GM12878 (cell line): ENCODE results near the gene ITGA4. TPM values are rescaled to one million over a fixed set of nuclear protein-coding genes. Genes with fewer than 3 reads are reported as not detected.

ENCODE experiments used
- ATAC-seq: fragments of 200-7000 bp; cut with Tn5 transposase; 3 replicates; pipeline ENCODE4 v1.9.1; 2020; ENCODE audit warnings: mild to moderate bottlenecking, moderate library complexity
- BruUV-seq: library from RNA; stranded (reverse); fragments of 400-500 nt; replicated peaks from 2 replicates; lab custom pipeline; 2021; lab: Mats Ljungman, UMichigan
- CTCF ChIA-PET: fragments of 300-600 bp; sonication (Branson Sonifier 250); formaldehyde crosslinking; extraction: SDS; loops from one replicate; lab custom pipeline; 2021; ENCODE audit warnings: inconsistent platforms; lab: Yijun Ruan, JAX
- POLR2A ChIA-PET: fragments of 350-600 bp; formaldehyde crosslinking; extraction: SDS; loops from one replicate; lab custom pipeline; 2021; ENCODE audit warnings: inconsistent platforms; lab: Charles Lee
- RAD21 ChIA-PET: fragments of 300-600 bp; sonication (Branson Sonifier 250); formaldehyde crosslinking; loops from one replicate; lab custom pipeline; 2023; ENCODE audit warnings: antibody characterized with exemption; ENCODE audit not compliant: unreplicated experiment; lab: Charles Lee
- SMC1A ChIA-PET: fragments of 300-600 bp; sonication (Branson Sonifier 250); formaldehyde crosslinking; loops from one replicate; lab custom pipeline; 2023; ENCODE audit not compliant: unreplicated experiment, uncharacterized antibody; lab: Charles Lee
- DNase-seq: peaks from one replicate; pipeline ENCODE4 v3.0.0-alpha.2; 2011; ENCODE audit warnings: low read depth, low spot score
- FAIRE-seq: peaks from 3 replicates; lab custom pipeline; 2011; peaks lifted over from hg19 to GRCh38; lab: Jason Lieb, UNC
- H2AFZ ChIP-seq: 2 replicates; pipeline ENCODE4 v1.6.0; 2011; ENCODE audit warnings: low read depth, low read length, control low read depth; ENCODE audit not compliant: control insufficient read depth
- H3K27ac ChIP-seq: 2 replicates; pipeline ENCODE4 v1.5.1; 2011; ENCODE audit warnings: control low read depth; ENCODE audit not compliant: control insufficient read depth, insufficient read depth
- H3K27me3 ChIP-seq, 2 experiments: replicated peaks in 1 of 2; 2 replicates each; pipeline versions ENCODE4 v1.6.0 to v1.6.1; 2011; ENCODE audit warnings: low read length in 1 of 2; ENCODE audit not compliant: control insufficient read depth in 2 of 2, insufficient read depth in 2 of 2
- H3K36me3 ChIP-seq, 2 experiments: 2 replicates each; pipeline ENCODE4 v1.5.1; 2011; ENCODE audit warnings: low read length in 1 of 2; ENCODE audit not compliant: control insufficient read depth in 2 of 2, insufficient read depth in 2 of 2
- H3K4me1 ChIP-seq: 2 replicates; pipeline ENCODE4 v1.6.1; 2011; ENCODE audit warnings: mild to moderate bottlenecking, low read length, moderate library complexity, mixed read lengths; ENCODE audit not compliant: control insufficient read depth, insufficient read depth
- H3K4me2 ChIP-seq: 2 replicates; pipeline ENCODE4 v1.6.0; 2011; ENCODE audit warnings: control low read depth; ENCODE audit not compliant: control insufficient read depth, insufficient read depth
- H3K4me3 ChIP-seq: fragments of 200-600 bp; sonication (generic); 2 replicates; pipeline ENCODE4 v1.5.1; 2016
- H3K79me2 ChIP-seq: 2 replicates; pipeline ENCODE4 v1.6.0; 2011; ENCODE audit warnings: low read length; ENCODE audit not compliant: control insufficient read depth, insufficient read depth
- H3K9ac ChIP-seq: 2 replicates; pipeline ENCODE4 v1.8.0; 2011; ENCODE audit warnings: low read length, control low read depth, mixed read lengths; ENCODE audit not compliant: control insufficient read depth, insufficient read depth
- H3K9me3 ChIP-seq: replicated peaks from 3 replicates; pipeline ENCODE4 v1.5.1; 2011; ENCODE audit warnings: mild to moderate bottlenecking, low read length; ENCODE audit not compliant: control insufficient read depth, insufficient read depth
- H4K20me1 ChIP-seq: 2 replicates; pipeline ENCODE4 v1.6.0; 2011; ENCODE audit not compliant: control insufficient read depth, insufficient read depth
- ETV6 ChIP-seq, 2 experiments: fragments of 450-650 bp in 1 of 2; IDR thresholded peaks in 1 of 2; conservative IDR thresholded peaks in 1 of 2; 2 replicates each; pipeline ENCODE4 v1.6.1; 2014; ENCODE audit warnings: antibody characterized with exemption in 1 of 2, borderline replicate concordance in 1 of 2, low read depth in 1 of 2, mild to moderate bottlenecking in 1 of 2, moderate library complexity in 1 of 2
- MAX ChIP-seq: IDR thresholded peaks from 2 replicates; pipeline ENCODE4 v1.6.1; 2012; ENCODE audit warnings: low read depth, low read length, improper control_type of control experiment
- NBN ChIP-seq: fragments of 450-650 bp; IDR thresholded peaks from 2 replicates; pipeline ENCODE4 v1.6.1; 2016
- PAX5 ChIP-seq: IDR thresholded peaks from 2 replicates; pipeline ENCODE4 v1.6.1; 2011; ENCODE audit warnings: low read depth, low read length, borderline replicate concordance
- PRDM15 ChIP-seq: fragments of 450-650 bp; formaldehyde crosslinking; IDR thresholded peaks from 2 replicates; pipeline ENCODE4 v1.4.0; 2020; ENCODE audit warnings: mild to moderate bottlenecking, moderate library complexity
- RFX5 ChIP-seq: IDR thresholded peaks from 2 replicates; pipeline ENCODE4 v1.6.1; 2011; ENCODE audit warnings: low read depth, low read length, improper control_type of control experiment
- SMAD5 ChIP-seq: IDR thresholded peaks from 2 replicates; pipeline ENCODE4 v1.6.1; 2016; ENCODE audit warnings: antibody characterized with exemption, low read depth
- SMC3 ChIP-seq: IDR thresholded peaks from 2 replicates; pipeline ENCODE4 v1.6.1; 2011; ENCODE audit warnings: low read length, improper control_type of control experiment, borderline replicate concordance
- USF2 ChIP-seq: IDR thresholded peaks from 2 replicates; pipeline ENCODE4 v1.6.1; 2011; ENCODE audit warnings: low read depth, low read length, improper control_type of control experiment, borderline replicate concordance
- YBX1 ChIP-seq: fragments of 450-650 bp; IDR thresholded peaks from 2 replicates; pipeline ENCODE4 v1.6.1; 2016; ENCODE audit warnings: antibody characterized with exemption
- ZNF274 ChIP-seq: IDR thresholded peaks from one replicate; pipeline ENCODE4 v1.8.0; 2011; ENCODE audit not compliant: insufficient read length, insufficient read depth
- ZSCAN29 ChIP-seq: fragments of 450-650 bp; IDR thresholded peaks from 2 replicates; pipeline ENCODE4 v1.6.1; 2017; ENCODE audit warnings: mild to moderate bottlenecking, moderate library complexity
- WGBS: methylation state at CpG from one replicate; pipeline ENCODE4 v1.1.6; 2016; ENCODE audit warnings: low lambda C conversion rate; ENCODE audit not compliant: insufficient replicate concordance, insufficient coverage; ENCODE audit errors: missing lambda C conversion rate; 5-methylcytosine and 5-hydroxymethylcytosine counted together
- in situ Hi-C: fragments of 300-500 bp; cut with MboI; formaldehyde crosslinking; loops from 9 replicates; pipeline ENCODE4 v1.14.3; 2018; ENCODE audit warnings: mixed read lengths
- intact Hi-C: fragments of 100-400 bp; cut with micrococcal nuclease; formaldehyde crosslinking; loops from one replicate; pipeline ENCODE4 v1.14.2; 2022; ENCODE audit not compliant: unreplicated experiment
- polyA plus RNA-seq, 11 experiments: library from polyadenylated mRNA; depleted of rRNA in 4 of 11; unstranded in 6 of 11; stranded (reverse) in 5 of 11; fragments of >200 nt; fragmentation: Nextera tagmentation in 4 of 11; fragmentation: Illumina TruSeq in 1 of 11; extraction: Ambion mirVana in 4 of 11; extraction: Trizol in 1 of 11; gene quantifications; 1 replicate in 1 of 11; 2 replicates in 10 of 11; pipeline versions ENCODE4 v1.2.1 to v1.2.3, GENCODE V29; 2011 to 2016; ENCODE audit warnings: inconsistent platforms in 2 of 11, missing spikeins in 2 of 11, low read depth in 1 of 11
- total RNA-seq, 4 experiments: library from RNA; depleted of rRNA in 3 of 4; stranded (reverse); fragments of >200 nt in 3 of 4; fragmentation: Illumina TruSeq in 1 of 4; extraction: Trizol in 1 of 4; gene quantifications; 2 replicates each; pipeline versions ENCODE4 v1.2.1 to v1.2.3, GENCODE V29; 2013 to 2021

The ITGA4 gene
- total and polyA plus RNA-seq, 10 of the 15 experiments (the other 5 are each of a cell fraction or from before 2014, with no cell fraction given): 12.4 to 87.9 (median 63.5) TPM

- TF ChIP-seq USF2 (no peak), RFX5 (no peak), PAX5 (no peak), SMAD5 (no peak)
These were observed 60.6 kb downstream of the ITGA4 start (continued) for GRCh38 chr2:181517685-181518301.

- H4K20me1 ChIP-seq: no peaks in the 10 kb centered on the region
- H3K9me3 ChIP-seq: no peaks in the 10 kb centered on the region
- ChIA-PET RAD21 (no interaction called here), SMC1A (no interaction called here), CTCF (interaction anchor here (0.7 kb wide), 1 partner anchor 26 kb away, joined by 3 read pairs; no protein-coding TSS in a partner anchor), POLR2A (no interaction called here)
- BruUV-seq: no TSS peak
- H3K9ac ChIP-seq: no peak overlapping the region
- TF ChIP-seq ETV6 (conservative IDR thresholded peaks at IDR 0.05 in 1 of 2, IDR thresholded peaks at IDR 0.05 in 1 of 2; ENCODE audit: borderline replicate concordance in 1 of 2, low read depth in 1 of 2) (no peak), YBX1 (no peak), SMC3 (no peak), ZNF274 (no peak), PRDM15 (CRISPR knock-in tag) (no peak), ZSCAN29 (no peak), MAX (no peak), NBN (no peak)
- WGBS: 100% methylated on average over 1 of the region's 1 CpG
- H3K36me3 ChIP-seq: peaks cover 0 to 8% of the 10 kb centered on the region in 2 experiments; a peak in 3 of 4 replicates
- H2AFZ ChIP-seq: no peak overlapping the region
- H3K4me2 ChIP-seq: no peak overlapping the region
- no peaks in the 10 kb centered on the region for H3K27me3 ChIP-seq
- H3K27ac ChIP-seq: no peak overlapping the region
- no peaks in the 10 kb centered on the region for H3K79me2 ChIP-seq
- intact Hi-C loops: no loop called here
- no peak overlapping the region for H3K4me3 ChIP-seq
- H3K4me1 ChIP-seq: no peaks in the 10 kb centered on the region
- in situ Hi-C loops: no loop called here
- ATAC-seq (no peak), DNase-seq (no peak), FAIRE-seq (no peak)
These were observed 63.1 kb downstream of the ITGA4 start for GRCh38 chr2:181520253-181520652.
